ENCODE measurements around the gene TMA16.

Gene TMA16

GRCh38 chr4:163565226-163566135, 71.0 kb downstream of the TMA16 start:
- no peak for DNase-seq

- no peak for DNase-seq
Measured at GRCh38 chr4:163566257-163566796, 71.8 kb downstream of the TMA16 start.

- no peak for DNase-seq
Measured at GRCh38 chr4:163568843-163569242, 74.4 kb downstream of the TMA16 start.
